GM12873 (cell line): ENCODE results near the gene RAPGEF1.

Experiments used
- CTCF ChIP-seq: IDR thresholded peaks from 2 replicates; pipeline ENCODE4 v1.5.1; 2012; ENCODE audit warnings: low read depth, mild to moderate bottlenecking, moderate library complexity, low read length, control low read depth; ENCODE audit not compliant: insufficient read depth; ENCODE audit errors: missing control alignments

The RAPGEF1 gene

GRCh38 chr9:131712151-131712716 lies 27.6 kb downstream of the RAPGEF1 start:
- no peak for TF ChIP-seq CTCF

GRCh38 chr9:131709771-131710431 lies 30.0 kb downstream of the RAPGEF1 start:
- peak; percentile 13 for TF ChIP-seq CTCF

GRCh38 chr9:131708226-131709002 lies 31.5 kb downstream of the RAPGEF1 start:
- TF ChIP-seq CTCF: no peak

- no peak for TF ChIP-seq CTCF
Observed at GRCh38 chr9:131707733-131708157, 32.1 kb downstream of the RAPGEF1 start.

DNA sequence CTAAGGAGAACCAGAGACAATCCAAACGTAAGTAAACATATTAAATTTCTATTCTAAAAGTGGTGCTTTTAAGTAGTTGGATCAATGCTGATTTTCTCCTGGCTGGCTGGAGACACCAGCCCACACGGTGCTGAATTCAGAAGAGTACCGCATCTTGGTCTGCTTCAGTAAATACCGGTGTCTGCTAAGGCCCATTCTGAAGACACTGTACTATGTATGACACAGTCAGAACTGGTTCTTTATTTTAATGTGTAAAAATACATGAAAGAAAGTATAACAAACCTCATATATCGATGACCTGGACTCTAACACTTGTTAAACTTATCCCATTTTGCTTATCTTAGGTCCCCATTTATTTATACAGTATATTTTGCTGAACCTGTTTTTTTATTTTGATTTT lies 32.8 kb downstream of the RAPGEF1 start:
- no peak for TF ChIP-seq CTCF

DNA sequence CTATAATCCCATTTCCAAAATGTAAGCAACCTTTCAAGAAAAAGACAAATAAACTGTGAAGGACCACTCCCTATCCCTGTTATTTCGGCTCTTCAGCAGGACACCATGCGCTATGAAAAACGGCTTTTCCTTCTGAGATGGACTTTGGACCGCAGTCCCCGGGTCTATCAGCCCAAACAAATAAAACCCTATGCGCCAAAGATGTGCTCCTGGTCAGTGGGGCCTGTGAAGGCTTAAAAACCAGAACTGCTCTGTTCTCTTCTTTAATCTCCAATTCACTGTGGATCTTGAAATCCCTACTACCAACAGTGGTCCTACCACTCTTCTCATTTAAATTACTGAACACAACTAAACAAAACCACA lies 33.3 kb downstream of the RAPGEF1 start:
- no peak for TF ChIP-seq CTCF

- no peak for TF ChIP-seq CTCF
Observed at GRCh38 chr9:131704988-131705387, 34.9 kb downstream of the RAPGEF1 start.
